Stimulated activated CD8-positive, alpha-beta memory T cell treated with anti-CD3 and anti-CD28 coated beads, Interleukin-7, amount 100 ng/mL, for 48 hours (primary cell): ENCODE data around the gene DYDC2.
A peak's percentile ranks its signal among the peaks of the same experiment; 100 is the strongest.

Experiments used
- DNase-seq, 2 donors: peaks; one replicate each; pipeline ENCODE4 v3.0.0-alpha.2; 2020; ENCODE audit warnings: low read depth in 1 of 2; ENCODE audit errors: extremely low read depth in 1 of 2

Gene DYDC2

GRCh38 chr10:80365510-80365909 lies 8.9 kb downstream of the DYDC2 start:
- DNase-seq, result no peak

GRCh38 chr10:80371467-80371866 lies 14.9 kb downstream of the DYDC2 start:
- no peak for DNase-seq

- no peak for DNase-seq
Observed at GRCh38 chr10:80372675-80373074, 16.1 kb downstream of the DYDC2 start.

GRCh38 chr10:80373502-80373901 lies 16.9 kb downstream of the DYDC2 start:
- no peak for DNase-seq

GRCh38 chr10:80379701-80380100 lies 23.1 kb downstream of the DYDC2 start:
- DNase-seq, result no peak

GRCh38 chr10:80380185-80380584 lies 23.6 kb downstream of the DYDC2 start:
- no peak for DNase-seq

- DNase-seq, result no peak
Observed at GRCh38 chr10:80382989-80383388, 26.4 kb downstream of the DYDC2 start.

- DNase-seq, result no peak
Observed at GRCh38 chr10:80390740-80391139, 34.2 kb downstream of the DYDC2 start.

GRCh38 chr10:80392250-80392649 lies 35.7 kb downstream of the DYDC2 start:
- DNase-seq, result no peak

GRCh38 chr10:80394358-80394916 lies 37.9 kb downstream of the DYDC2 start:
- no peak for DNase-seq

- no peak for DNase-seq
Observed at GRCh38 chr10:80397014-80397413, 40.4 kb downstream of the DYDC2 start.

GRCh38 chr10:80400136-80400804 lies 43.7 kb downstream of the DYDC2 start:
- no peak for DNase-seq

GRCh38 chr10:80405035-80405434 lies 48.5 kb downstream of the DYDC2 start:
- DNase-seq, result no peak

GRCh38 chr10:80405626-80406025 lies 49.0 kb downstream of the DYDC2 start:
- no peak for DNase-seq

GRCh38 chr10:80406204-80406603 lies 49.6 kb downstream of the DYDC2 start:
- no peak for DNase-seq

- peak; percentile 33 to 57 for DNase-seq
Observed at GRCh38 chr10:80407812-80408241, 51.2 kb downstream of the DYDC2 start.

GRCh38 chr10:80408242-80409101 lies 51.9 kb downstream of the DYDC2 start, which contains the start of gene PRXL2A:
Gene PRXL2A, plus strand, starts transcription at chr10:80408551. Its CDS starts 11,917 bp downstream, at chr10:80420468.
- DNase-seq, result peak; percentile 66 to 71

GRCh38 chr10:80409121-80409520 lies 52.5 kb downstream of the DYDC2 start:
- DNase-seq, result no peak

- no peak for DNase-seq
Observed at GRCh38 chr10:80410122-80410521, 53.5 kb downstream of the DYDC2 start.

- no peak for DNase-seq
Observed at GRCh38 chr10:80410578-80411145, 54.1 kb downstream of the DYDC2 start.

GRCh38 chr10:80411267-80411668 lies 54.7 kb downstream of the DYDC2 start:
- no peak for DNase-seq
